HL-60/S4 treated with phorbol 12-myristate 13-acetate at 8.2 ng/mL for 4 days and 3 days (cell line): ENCODE results near the gene CEPT1.
"Not testable (repeated sequence)": the region's sequence is repeated elsewhere in the genome, so short reads cannot be mapped to it uniquely, and the experiment has no call there.

Experiments
- in situ Hi-C: fragments of 300-500 bp; cut with MboI; formaldehyde crosslinking; loops from 2 replicates; pipeline ENCODE4 v1.15.0; 2022; ENCODE audit warnings: low sequenced_read_pairs

The CEPT1 gene

GRCh38 chr1:111208921-111209320 lies 68.9 kb downstream of the CEPT1 start:
- in situ Hi-C loops: no loop called here

DNA sequence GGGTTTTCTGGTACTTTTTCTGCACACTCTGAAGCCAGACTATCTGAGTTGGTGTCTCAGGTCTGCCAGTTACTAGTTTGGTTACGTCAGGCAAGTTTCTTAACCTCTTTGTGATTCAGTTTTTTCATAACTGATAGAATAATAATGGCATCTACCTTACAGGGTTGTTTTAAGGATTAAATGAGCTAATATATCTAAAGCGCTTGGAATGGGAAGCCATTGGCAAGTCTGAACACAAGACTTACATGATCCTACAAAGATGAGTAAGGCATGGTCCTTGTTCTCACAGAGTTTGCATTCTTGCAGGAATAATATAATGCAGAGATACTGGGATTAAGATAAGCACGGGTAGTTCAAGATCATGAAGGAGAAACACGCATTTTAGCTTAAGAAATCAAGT lies 69.6 kb downstream of the CEPT1 start:
- in situ Hi-C loops: no loop called here

DNA sequence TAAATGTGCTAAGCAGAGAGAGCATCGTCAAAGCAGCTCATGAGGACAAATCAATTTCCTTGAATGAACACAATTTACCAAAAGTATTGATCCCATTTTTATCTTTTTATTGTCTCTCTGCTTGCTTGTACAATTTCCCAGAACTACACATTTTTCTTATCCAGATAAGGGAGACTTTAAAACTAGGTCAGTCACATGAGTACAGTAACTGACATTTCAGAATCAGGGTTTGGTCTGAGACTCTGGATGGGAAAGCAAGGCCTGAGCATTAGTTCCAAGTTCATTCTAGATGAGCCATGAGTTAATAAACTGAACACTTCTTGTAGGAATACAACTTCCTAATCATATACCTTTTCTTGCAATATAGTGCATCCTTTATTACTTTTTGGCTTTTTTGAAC lies 71.9 kb downstream of the CEPT1 start:
- in situ Hi-C loops: no loop called here

GRCh38 chr1:111212634-111213335 lies 72.8 kb downstream of the CEPT1 start:
- in situ Hi-C loops: no loop called here

- in situ Hi-C loops: no loop called here
These were observed 73.4 kb downstream of the CEPT1 start for GRCh38 chr1:111213412-111213811.

DNA sequence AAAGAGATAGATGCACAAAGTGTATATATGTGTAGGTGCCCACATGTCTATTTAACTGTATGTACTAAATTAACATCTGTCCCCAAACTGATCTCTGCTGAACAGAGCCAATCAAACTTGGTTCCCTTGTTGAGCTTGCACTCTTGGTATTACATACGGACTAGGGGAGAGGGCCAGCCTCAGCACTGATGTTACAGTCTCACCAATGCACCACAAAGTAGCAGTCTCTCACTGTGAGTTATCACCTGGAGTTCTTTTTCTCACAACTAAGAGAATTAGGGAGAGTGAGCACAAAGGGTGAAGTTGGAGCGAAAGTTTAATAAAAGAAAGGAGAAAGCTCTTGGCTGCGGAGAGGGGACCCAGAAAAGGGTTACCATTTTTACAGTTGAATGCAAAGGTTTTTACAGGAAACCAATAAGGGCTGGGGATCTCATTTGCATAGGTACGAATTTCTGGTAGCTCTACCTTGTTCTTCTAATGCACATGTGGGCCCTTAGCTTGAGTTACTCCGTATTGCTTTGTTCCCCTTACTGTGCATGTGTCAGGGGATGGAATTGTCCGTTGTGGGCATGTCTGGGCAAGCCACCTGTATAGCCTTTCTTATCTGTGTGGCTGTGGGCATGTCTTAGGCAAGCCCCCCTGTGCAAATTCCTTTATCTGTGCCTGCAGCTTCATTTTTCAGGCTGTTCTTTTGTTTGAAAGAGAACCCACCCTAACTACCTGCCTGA lies 74.2 kb downstream of the CEPT1 start:
- in situ Hi-C loops: no loop called here

DNA sequence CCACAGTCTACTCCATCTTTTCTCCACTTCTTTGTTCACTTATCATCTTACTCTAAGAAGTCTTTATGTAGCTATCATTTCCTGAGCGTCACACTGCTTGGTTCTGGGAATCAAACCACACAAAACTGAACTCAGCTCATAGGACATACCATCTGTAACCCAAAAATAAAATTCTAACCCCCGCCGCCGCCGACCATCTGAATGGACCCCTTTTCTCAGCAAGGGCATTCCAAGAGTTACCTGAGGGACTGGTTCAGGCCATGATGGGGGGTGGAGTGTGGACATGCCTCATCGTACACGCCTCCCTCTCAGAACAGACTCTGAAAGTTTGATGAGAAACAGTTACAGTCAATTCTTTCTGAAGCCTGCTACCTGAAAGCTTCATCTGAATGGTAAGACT lies 74.9 kb downstream of the CEPT1 start:
- in situ Hi-C loops: no loop called here

DNA sequence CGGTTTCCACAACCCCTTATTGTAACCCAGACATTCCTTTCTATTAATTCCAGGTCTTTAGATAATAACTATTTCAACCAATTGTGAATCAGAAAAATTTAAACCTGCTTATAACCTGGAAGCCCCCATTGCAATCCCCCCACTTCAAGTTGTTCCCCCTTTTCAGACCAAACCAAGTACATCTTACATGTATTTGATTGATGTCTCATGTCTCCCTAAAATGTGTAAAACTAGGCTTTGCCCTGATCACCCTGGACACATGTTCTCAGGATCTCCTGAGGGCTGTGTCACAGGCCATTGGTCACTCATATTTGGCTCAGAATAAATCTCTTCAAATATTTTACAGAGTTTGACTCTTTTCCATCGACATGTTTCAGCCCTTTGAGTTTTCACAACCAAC lies 75.3 kb downstream of the CEPT1 start:
- in situ Hi-C loops: not testable (repeated sequence)

GRCh38 chr1:111216751-111217150 lies 76.7 kb downstream of the CEPT1 start:
- in situ Hi-C loops: no loop called here

- in situ Hi-C loops: no loop called here
These were observed 77.3 kb downstream of the CEPT1 start for GRCh38 chr1:111217183-111217910.

- in situ Hi-C loops: no loop called here
These were observed 78.9 kb downstream of the CEPT1 start for GRCh38 chr1:111218701-111219556.

DNA sequence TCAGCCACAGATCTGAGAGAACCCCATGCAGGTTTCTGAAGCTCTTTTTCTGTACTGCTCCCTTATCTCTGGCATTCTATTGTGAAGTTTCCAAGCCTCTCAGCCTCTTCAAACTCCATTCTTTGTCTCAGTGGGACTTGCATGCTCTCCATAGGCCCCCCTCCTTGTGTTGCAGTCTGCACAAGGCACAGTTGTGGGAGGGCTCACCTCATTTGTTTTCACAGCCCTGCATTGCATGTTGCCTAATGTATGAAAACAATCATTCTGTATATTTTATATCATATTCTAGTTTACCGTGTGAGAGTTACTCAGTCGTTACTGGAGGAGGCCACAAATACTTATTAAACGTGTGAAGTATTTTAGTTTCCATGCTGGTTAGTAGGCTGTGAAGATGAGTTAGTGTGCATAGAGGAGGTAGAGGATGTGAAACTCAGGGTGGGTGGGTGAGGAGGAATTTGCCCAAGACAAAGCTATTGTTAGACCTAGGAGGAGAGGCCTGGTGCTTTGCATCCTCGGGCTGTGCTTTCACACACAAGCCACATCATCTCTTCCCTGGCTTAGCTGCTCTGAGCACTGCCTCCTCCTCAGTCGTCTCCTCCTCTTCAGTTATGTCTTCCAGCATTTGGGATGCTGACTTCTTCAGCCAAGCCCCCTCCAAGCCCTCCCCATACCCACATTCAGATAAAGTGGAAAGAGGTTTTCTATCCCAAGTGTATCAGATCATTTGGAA lies 79.7 kb downstream of the CEPT1 start:
- in situ Hi-C loops: loop anchor here (10.0 kb wide), 1 partner anchor 555 kb away; no protein-coding TSS in a partner anchor

DNA sequence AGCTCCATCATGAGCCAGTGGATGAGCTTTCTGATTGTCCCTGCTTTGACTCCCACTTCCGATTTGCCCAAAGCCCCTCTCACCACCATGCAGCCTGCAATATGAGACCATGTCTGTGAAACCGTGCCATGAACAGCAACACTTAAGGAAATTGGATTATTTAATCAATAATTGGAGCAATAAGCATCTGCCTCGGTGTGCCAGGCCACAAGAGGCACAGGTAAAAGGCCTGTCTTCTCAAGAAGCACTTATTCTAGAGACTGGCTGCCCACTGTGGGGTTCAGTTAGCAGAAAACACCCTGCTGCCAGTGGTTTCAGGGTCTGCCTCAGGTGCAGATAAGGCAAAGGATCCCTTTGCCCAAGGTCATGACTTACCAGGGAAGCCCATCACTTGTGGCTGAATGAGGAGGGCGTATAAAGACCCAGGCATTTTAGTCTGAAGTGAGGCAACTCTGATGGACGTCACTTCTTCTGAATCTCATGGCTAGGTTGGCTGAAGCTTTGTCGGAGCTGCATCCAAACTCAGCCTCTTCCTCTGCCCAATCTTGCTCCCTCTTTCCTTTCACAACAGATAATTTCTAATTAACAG lies 80.4 kb downstream of the CEPT1 start:
- in situ Hi-C loops: loop anchor here (10.0 kb wide), 1 partner anchor 554 kb away; no protein-coding TSS in a partner anchor

DNA sequence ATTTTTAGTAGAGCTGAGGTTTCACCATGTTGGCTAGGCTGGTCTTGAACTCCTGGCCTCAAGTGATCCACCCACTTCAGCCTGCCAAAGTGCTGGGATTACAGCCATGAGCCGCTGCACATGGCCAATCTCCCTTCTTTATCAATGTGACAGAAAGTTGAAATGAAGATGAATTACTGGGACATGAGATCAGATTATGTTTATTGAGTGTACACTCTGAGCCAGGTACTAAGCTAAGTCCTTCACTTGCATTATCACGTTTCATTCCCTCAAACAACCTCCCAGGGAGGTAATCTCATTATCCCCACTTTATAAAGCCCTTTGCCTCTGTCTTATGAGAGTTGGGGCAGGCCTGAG lies 81.2 kb downstream of the CEPT1 start:
- in situ Hi-C loops: loop anchor here (10.0 kb wide), 1 partner anchor 554 kb away; no protein-coding TSS in a partner anchor

DNA sequence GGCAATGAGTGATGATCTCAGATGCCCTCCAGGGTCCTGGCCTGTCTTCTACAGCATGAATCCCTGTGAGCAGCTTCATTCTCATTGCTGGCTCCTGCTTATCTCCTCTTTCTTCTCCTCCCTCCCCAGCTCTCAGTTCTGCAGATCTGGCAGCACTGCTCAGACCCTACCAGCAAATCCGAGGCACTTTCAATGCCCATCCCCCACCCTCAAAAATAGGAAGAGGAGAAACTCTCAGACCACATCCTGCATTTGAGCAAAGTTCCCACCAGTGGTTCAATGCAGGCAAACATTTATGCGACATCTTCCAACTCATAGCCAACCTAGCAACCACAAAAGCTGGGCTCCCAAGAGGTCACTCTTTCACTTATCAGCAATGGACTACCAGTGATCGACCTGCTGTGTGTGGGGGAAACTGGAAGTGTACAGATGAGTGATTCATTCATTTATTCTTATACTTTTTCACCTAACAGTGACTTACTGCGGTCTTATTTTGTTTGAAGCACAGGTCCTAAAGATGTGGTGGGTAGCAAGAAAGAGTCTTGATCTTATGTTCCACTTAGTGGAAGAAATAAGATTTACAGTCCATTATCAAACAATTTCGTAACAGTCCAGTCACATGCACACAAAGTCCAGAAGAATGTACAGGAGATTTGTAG lies 81.7 kb downstream of the CEPT1 start:
- in situ Hi-C loops: loop anchor here (10.0 kb wide), 1 partner anchor 553 kb away; no protein-coding TSS in a partner anchor

GRCh38 chr1:111222308-111223125 lies 82.5 kb downstream of the CEPT1 start:
- in situ Hi-C loops: loop anchor here (10.0 kb wide), 1 partner anchor 552 kb away; no protein-coding TSS in a partner anchor

- in situ Hi-C loops: loop anchor here (10.0 kb wide), 1 partner anchor 552 kb away; no protein-coding TSS in a partner anchor
These were observed 83.2 kb downstream of the CEPT1 start for GRCh38 chr1:111223126-111223685.

GRCh38 chr1:111225091-111225490 lies 85.1 kb downstream of the CEPT1 start:
- in situ Hi-C loops: loop anchor here (10.0 to 25.0 kb wide), 2 partner anchors 162 to 550 kb away; no protein-coding TSS in a partner anchor
